GM12878 (cell line): ENCODE results near the gene TM9SF4. TPM values are rescaled to one million over a fixed set of nuclear protein-coding genes. Genes with fewer than 3 reads are reported as not detected.

Experiments used
- BCL3 ChIP-seq: IDR thresholded peaks from 2 replicates; pipeline ENCODE4 v1.6.1; 2011; ENCODE audit warnings: borderline replicate concordance, low read depth, mild to moderate bottlenecking, moderate library complexity, low read length; ENCODE audit not compliant: insufficient read depth, poor library complexity, severe bottlenecking
- CHD2 ChIP-seq: IDR thresholded peaks from 2 replicates; pipeline ENCODE4 v1.6.1; 2011; ENCODE audit warnings: low read depth, low read length, improper control_type of control experiment, borderline replicate concordance
- CUX1 ChIP-seq: IDR thresholded peaks from 2 replicates; pipeline ENCODE4 v1.6.1; 2012; ENCODE audit warnings: improper control_type of control experiment, low read depth, low read length; ENCODE audit not compliant: insufficient replicate concordance
- IKZF1 ChIP-seq: fragments of 450-650 bp; conservative IDR thresholded peaks from 2 replicates; pipeline ENCODE4 v1.6.1; 2017; ENCODE audit warnings: antibody characterized with exemption, mild to moderate bottlenecking
- IRF4 ChIP-seq: IDR thresholded peaks from 2 replicates; pipeline ENCODE4 v1.6.1; 2011; ENCODE audit warnings: low read depth, low read length
- LARP7 ChIP-seq: fragments of 450-650 bp; IDR thresholded peaks from 2 replicates; pipeline ENCODE4 v1.6.1; 2017; ENCODE audit warnings: mild to moderate bottlenecking
- MYB ChIP-seq: fragments of 150-350 bp; IDR thresholded peaks from 2 replicates; pipeline ENCODE4 v1.6.1; 2014; ENCODE audit warnings: mild to moderate bottlenecking, low read depth, low read length, borderline replicate concordance
- PAX5 ChIP-seq: IDR thresholded peaks from 2 replicates; pipeline ENCODE4 v1.6.1; 2011; ENCODE audit warnings: low read depth, low read length, borderline replicate concordance
- PKNOX1 ChIP-seq: fragments of 450-650 bp; IDR thresholded peaks from 2 replicates; pipeline ENCODE4 v1.6.1; 2016; ENCODE audit warnings: mild to moderate bottlenecking
- SMC3 ChIP-seq: IDR thresholded peaks from 2 replicates; pipeline ENCODE4 v1.6.1; 2011; ENCODE audit warnings: low read length, improper control_type of control experiment, borderline replicate concordance
- SPI1 ChIP-seq: IDR thresholded peaks from 2 replicates; pipeline ENCODE4 v1.6.1; 2011; ENCODE audit warnings: low read depth, mild to moderate bottlenecking, low read length, moderate library complexity, borderline replicate concordance; ENCODE audit not compliant: insufficient read depth
- TCF12 ChIP-seq: IDR thresholded peaks from 2 replicates; pipeline ENCODE4 v1.6.1; 2011; ENCODE audit warnings: low read depth, mild to moderate bottlenecking, low read length
- polyA plus RNA-seq, 11 experiments: library from polyadenylated mRNA; depleted of rRNA in 4 of 11; unstranded in 6 of 11; stranded (reverse) in 5 of 11; fragments of >200 nt; fragmentation: Nextera tagmentation in 4 of 11; fragmentation: Illumina TruSeq in 1 of 11; extraction: Ambion mirVana in 4 of 11; extraction: Trizol in 1 of 11; gene quantifications; 1 replicate in 1 of 11; 2 replicates in 10 of 11; pipeline versions ENCODE4 v1.2.1 to v1.2.3, GENCODE V29; 2011 to 2016; ENCODE audit warnings: inconsistent platforms in 2 of 11, missing spikeins in 2 of 11, low read depth in 1 of 11
- total RNA-seq, 4 experiments: library from RNA; depleted of rRNA in 3 of 4; stranded (reverse); fragments of >200 nt in 3 of 4; fragmentation: Illumina TruSeq in 1 of 4; extraction: Trizol in 1 of 4; gene quantifications; 2 replicates each; pipeline versions ENCODE4 v1.2.1 to v1.2.3, GENCODE V29; 2013 to 2021
- TF ChIP-seq, protein P1 (sequence below): IDR thresholded peaks from 2 replicates; pipeline ENCODE4 v1.6.1; 2012; ENCODE audit warnings: low read length, inconsistent platforms
- TF ChIP-seq, protein P2 (sequence below): fragments of 450-650 bp; IDR thresholded peaks from 2 replicates; pipeline ENCODE4 v1.6.1; 2017; ENCODE audit warnings: mild to moderate bottlenecking, moderate library complexity

TM9SF4 gene
- total and polyA plus RNA-seq, 10 of the 15 experiments (the other 5 are each of a cell fraction or from before 2014, with no cell fraction given), result 8.5 to 47.8 (median 24.3) TPM

- no peak for TF ChIP-seq PKNOX1
- no peak for TF ChIP-seq CHD2
- TF ChIP-seq MYB, result no peak
- TF ChIP-seq PAX5, result peak; percentile 80; the same call in 1 of the 2 replicates
- TF ChIP-seq CUX1, result peak; percentile 85
- TF ChIP-seq, protein P1, sequence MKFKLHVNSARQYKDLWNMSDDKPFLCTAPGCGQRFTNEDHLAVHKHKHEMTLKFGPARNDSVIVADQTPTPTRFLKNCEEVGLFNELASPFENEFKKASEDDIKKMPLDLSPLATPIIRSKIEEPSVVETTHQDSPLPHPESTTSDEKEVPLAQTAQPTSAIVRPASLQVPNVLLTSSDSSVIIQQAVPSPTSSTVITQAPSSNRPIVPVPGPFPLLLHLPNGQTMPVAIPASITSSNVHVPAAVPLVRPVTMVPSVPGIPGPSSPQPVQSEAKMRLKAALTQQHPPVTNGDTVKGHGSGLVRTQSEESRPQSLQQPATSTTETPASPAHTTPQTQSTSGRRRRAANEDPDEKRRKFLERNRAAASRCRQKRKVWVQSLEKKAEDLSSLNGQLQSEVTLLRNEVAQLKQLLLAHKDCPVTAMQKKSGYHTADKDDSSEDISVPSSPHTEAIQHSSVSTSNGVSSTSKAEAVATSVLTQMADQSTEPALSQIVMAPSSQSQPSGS, result peak; percentile 87
- TF ChIP-seq IKZF1, result peak; percentile 55
- TF ChIP-seq, protein P2, sequence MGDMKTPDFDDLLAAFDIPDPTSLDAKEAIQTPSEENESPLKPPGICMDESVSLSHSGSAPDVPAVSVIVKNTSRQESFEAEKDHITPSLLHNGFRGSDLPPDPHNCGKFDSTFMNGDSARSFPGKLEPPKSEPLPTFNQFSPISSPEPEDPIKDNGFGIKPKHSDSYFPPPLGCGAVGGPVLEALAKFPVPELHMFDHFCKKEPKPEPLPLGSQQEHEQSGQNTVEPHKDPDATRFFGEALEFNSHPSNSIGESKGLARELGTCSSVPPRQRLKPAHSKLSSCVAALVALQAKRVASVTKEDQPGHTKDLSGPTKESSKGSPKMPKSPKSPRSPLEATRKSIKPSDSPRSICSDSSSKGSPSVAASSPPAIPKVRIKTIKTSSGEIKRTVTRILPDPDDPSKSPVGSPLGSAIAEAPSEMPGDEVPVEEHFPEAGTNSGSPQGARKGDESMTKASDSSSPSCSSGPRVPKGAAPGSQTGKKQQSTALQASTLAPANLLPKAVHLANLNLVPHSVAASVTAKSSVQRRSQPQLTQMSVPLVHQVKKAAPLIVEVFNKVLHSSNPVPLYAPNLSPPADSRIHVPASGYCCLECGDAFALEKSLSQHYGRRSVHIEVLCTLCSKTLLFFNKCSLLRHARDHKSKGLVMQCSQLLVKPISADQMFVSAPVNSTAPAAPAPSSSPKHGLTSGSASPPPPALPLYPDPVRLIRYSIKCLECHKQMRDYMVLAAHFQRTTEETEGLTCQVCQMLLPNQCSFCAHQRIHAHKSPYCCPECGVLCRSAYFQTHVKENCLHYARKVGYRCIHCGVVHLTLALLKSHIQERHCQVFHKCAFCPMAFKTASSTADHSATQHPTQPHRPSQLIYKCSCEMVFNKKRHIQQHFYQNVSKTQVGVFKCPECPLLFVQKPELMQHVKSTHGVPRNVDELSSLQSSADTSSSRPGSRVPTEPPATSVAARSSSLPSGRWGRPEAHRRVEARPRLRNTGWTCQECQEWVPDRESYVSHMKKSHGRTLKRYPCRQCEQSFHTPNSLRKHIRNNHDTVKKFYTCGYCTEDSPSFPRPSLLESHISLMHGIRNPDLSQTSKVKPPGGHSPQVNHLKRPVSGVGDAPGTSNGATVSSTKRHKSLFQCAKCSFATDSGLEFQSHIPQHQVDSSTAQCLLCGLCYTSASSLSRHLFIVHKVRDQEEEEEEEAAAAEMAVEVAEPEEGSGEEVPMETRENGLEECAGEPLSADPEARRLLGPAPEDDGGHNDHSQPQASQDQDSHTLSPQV, result 0 out of 2 replicates have a peak, but pooled peaks have one; percentile 21
- 0 out of 2 replicates have a peak, but pooled peaks have one; percentile 3 for TF ChIP-seq SPI1
- no peak for TF ChIP-seq LARP7
- TF ChIP-seq BCL3, result peak; percentile 93
- TF ChIP-seq SMC3, result no peak
- TF ChIP-seq TCF12, result peak; percentile 78
- peak; percentile 37; the same call in 1 of the 2 replicates for TF ChIP-seq IRF4
- TF ChIP-seq, all 136 proteins: peak for 20
Observed at GRCh38 chr20:32064667-32065066, 44.8 kb upstream of the TM9SF4 start (continued).
